Liver (tissue), 9 donors: Measurements from ENCODE around the gene ABHD16B. TPM values are rescaled to one million over a fixed set of nuclear protein-coding genes. Genes with fewer than 3 reads are reported as not detected.
A peak's percentile ranks its signal among the peaks of the same experiment; 100 is the strongest.

Experiments used
- DNase-seq: peaks from one replicate; pipeline ENCODE4 v3.0.0-alpha.2; 2017; ENCODE audit warnings: low spot score
- H3K27ac ChIP-seq, 2 donors: one replicate each; pipeline ENCODE4 v1.7.0; 2013; ENCODE audit warnings: inconsistent platforms in 2 of 2, low read length in 2 of 2, control low read depth in 1 of 2, low read depth in 1 of 2, mild to moderate bottlenecking in 1 of 2
- H3K27me3 ChIP-seq, 4 donors: one replicate each; pipeline versions ENCODE4 v1.6.1 to v1.7.0; 2013; ENCODE audit warnings: low read length in 3 of 4, inconsistent platforms in 1 of 4, mild to moderate bottlenecking in 1 of 4, moderate library complexity in 1 of 4; ENCODE audit not compliant: control insufficient read depth in 4 of 4, insufficient read depth in 4 of 4
- H3K36me3 ChIP-seq, 4 donors: one replicate each; pipeline versions ENCODE4 v1.6.1 to v1.7.0; 2013; ENCODE audit warnings: low read length in 3 of 4, mild to moderate bottlenecking in 3 of 4, low read depth in 1 of 4, moderate library complexity in 1 of 4; ENCODE audit not compliant: control insufficient read depth in 4 of 4, insufficient read depth in 3 of 4
- H3K4me1 ChIP-seq, 4 donors: one replicate each; pipeline versions ENCODE4 v1.6.1 to v1.7.0; 2013; ENCODE audit warnings: low read length in 3 of 4, mild to moderate bottlenecking in 3 of 4, moderate library complexity in 1 of 4; ENCODE audit not compliant: control insufficient read depth in 4 of 4, insufficient read depth in 4 of 4
- H3K4me3 ChIP-seq, 3 donors: one replicate each; pipeline versions ENCODE4 v1.6.1 to v1.7.0; 2013; ENCODE audit warnings: low read length in 3 of 3, control low read depth in 1 of 3, low read depth in 1 of 3, mild to moderate bottlenecking in 1 of 3
- H3K9ac ChIP-seq, 2 donors: one replicate each; pipeline ENCODE4 v1.7.0; 2013; ENCODE audit warnings: low read length in 2 of 2, mild to moderate bottlenecking in 2 of 2, moderate library complexity in 2 of 2, control low read depth in 1 of 2, low read depth in 1 of 2
- H3K9me3 ChIP-seq, 4 donors: one replicate each; pipeline versions ENCODE4 v1.6.1 to v1.7.0; 2013; ENCODE audit warnings: low read length in 3 of 4; ENCODE audit not compliant: control insufficient read depth in 4 of 4
- EGR1 ChIP-seq, 2 donors: IDR thresholded peaks; 2 replicates each; pipeline ENCODE4 v1.6.1; 2016 to 2018; ENCODE audit warnings: antibody characterized with exemption in 2 of 2, low read depth in 2 of 2
- FOXA1 ChIP-seq: IDR thresholded peaks from 2 replicates; pipeline ENCODE4 v1.6.1; 2016; ENCODE audit warnings: antibody characterized with exemption
- FOXA2 ChIP-seq: IDR thresholded peaks from 2 replicates; pipeline ENCODE4 v1.6.1; 2016; ENCODE audit warnings: antibody characterized with exemption
- GABPA ChIP-seq, 2 donors: IDR thresholded peaks in 1 of 2; conservative IDR thresholded peaks in 1 of 2; 2 replicates each; pipeline ENCODE4 v1.6.1; 2016; ENCODE audit warnings: antibody characterized with exemption in 2 of 2, mild to moderate bottlenecking in 1 of 2, moderate library complexity in 1 of 2
- HNF4A ChIP-seq, 2 donors: conservative IDR thresholded peaks; 2 replicates each; pipeline ENCODE4 v1.6.1; 2016; ENCODE audit warnings: antibody characterized with exemption in 2 of 2, mild to moderate bottlenecking in 2 of 2
- HNF4G ChIP-seq: IDR thresholded peaks from 2 replicates; pipeline ENCODE4 v1.6.1; 2016; ENCODE audit warnings: antibody characterized with exemption
- JUND ChIP-seq, 2 donors: IDR thresholded peaks; 2 replicates each; pipeline ENCODE4 v1.6.1; 2016; ENCODE audit warnings: antibody characterized with exemption in 2 of 2
- MAX ChIP-seq: IDR thresholded peaks from 2 replicates; pipeline ENCODE4 v1.6.1; 2016; ENCODE audit warnings: antibody characterized with exemption
- NR2F2 ChIP-seq: IDR thresholded peaks from 2 replicates; pipeline ENCODE4 v1.6.1; 2016; ENCODE audit warnings: antibody characterized with exemption
- RAD21 ChIP-seq, 2 donors: IDR thresholded peaks; 2 replicates each; pipeline ENCODE4 v1.6.1; 2016; ENCODE audit warnings: antibody characterized with exemption in 2 of 2, mild to moderate bottlenecking in 2 of 2
- REST ChIP-seq: IDR thresholded peaks from 2 replicates; pipeline ENCODE4 v1.6.1; 2016; ENCODE audit warnings: antibody characterized with exemption, mild to moderate bottlenecking
- RXRA ChIP-seq, 2 donors: IDR thresholded peaks; 2 replicates each; pipeline ENCODE4 v1.6.1; 2017 to 2018; ENCODE audit warnings: antibody characterized with exemption in 2 of 2, mild to moderate bottlenecking in 1 of 2
- SP1 ChIP-seq: IDR thresholded peaks from 2 replicates; pipeline ENCODE4 v1.6.1; 2018; ENCODE audit warnings: antibody characterized with exemption, mild to moderate bottlenecking
- TAF1 ChIP-seq: conservative IDR thresholded peaks from 2 replicates; pipeline ENCODE4 v1.6.1; 2016; ENCODE audit warnings: antibody characterized with exemption, mild to moderate bottlenecking
- YY1 ChIP-seq: IDR thresholded peaks from 2 replicates; pipeline ENCODE4 v1.6.1; 2016; ENCODE audit warnings: antibody characterized with exemption, mild to moderate bottlenecking
- ZBTB33 ChIP-seq: IDR thresholded peaks from 2 replicates; pipeline ENCODE4 v1.6.1; 2016; ENCODE audit warnings: antibody characterized with exemption
- WGBS: extraction: QIAGEN DNeasy Blood & Tissue Kit; methylation state at CpG from one replicate; pipeline ENCODE4 v1.1.7; 2013; 5-methylcytosine and 5-hydroxymethylcytosine counted together
- polyA plus RNA-seq, 2 donors: library from polyadenylated mRNA; stranded (reverse) in 1 of 2; unstranded in 1 of 2; fragments of 200-250 nt in 1 of 2; fragments of >200 nt in 1 of 2; fragmentation: Nextera tagmentation in 1 of 2; extraction: Ambion mirVana in 1 of 2; gene quantifications; one replicate each; pipeline versions ENCODE4 v1.2.1 to v1.2.3, GENCODE V29; 2013 to 2015
- total RNA-seq, 2 donors: library from RNA; depleted of rRNA; stranded (reverse); fragments of >200 nt; gene quantifications; one replicate each; pipeline ENCODE4 v1.2.3, GENCODE V29; 2014
- TF ChIP-seq, protein P1 (sequence below): fragments of 150-350 bp; IDR thresholded peaks from 2 replicates; pipeline ENCODE4 v1.5.1; 2017; ENCODE audit warnings: improper control_type of control experiment, low read depth, low read length; ENCODE audit not compliant: missing input control
- TF ChIP-seq, protein P2 (sequence below): IDR thresholded peaks from 2 replicates; pipeline ENCODE4 v1.6.1; 2016; ENCODE audit warnings: antibody characterized with exemption
- donor health status: healthy.
- donor health status: healthy.
- donor health status: healthy.
- donor health status: healthy.
- donor health status: healthy.

The ABHD16B gene
- total and polyA plus RNA-seq, 4 donors, result 0.10 TPM; not detected in 3

DNA sequence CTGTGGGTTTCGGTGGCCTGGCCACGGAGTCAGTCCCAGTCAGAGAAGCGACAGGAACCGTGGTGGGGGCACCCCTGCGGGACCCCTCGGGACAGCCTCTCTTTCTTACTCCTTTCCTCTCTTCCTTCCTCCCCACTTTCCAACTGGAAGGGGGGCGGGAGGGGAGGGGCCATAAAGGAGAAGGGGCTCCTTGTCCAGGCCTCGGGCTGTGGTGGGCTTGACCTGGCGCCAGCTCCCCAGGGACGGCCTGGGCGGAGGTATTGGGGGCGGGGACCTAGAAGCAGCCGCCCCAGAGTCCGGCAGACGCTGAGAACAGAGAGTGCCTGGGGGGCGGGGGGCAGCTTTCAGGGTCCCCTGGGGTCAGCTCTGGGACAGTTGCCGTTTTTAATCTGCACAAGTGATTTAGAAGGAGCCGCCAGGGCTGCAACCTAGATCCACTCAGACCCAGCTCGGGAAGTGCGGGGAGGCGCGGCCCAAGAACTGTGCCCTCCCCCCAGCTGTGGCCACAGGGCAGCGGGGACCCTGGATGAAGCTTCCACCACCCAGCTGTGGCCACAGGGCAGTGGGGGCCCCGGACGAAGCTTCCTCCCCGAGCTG, 6.4 kb upstream of the ABHD16B start:
- Histone ChIP-seq H3K9ac (no peak overlapping the region), H3K4me1 (peaks cover 2 to 11% (median 6%) of the 10 kb centered on the region in 4 donors)

More for the DNA sequence above, 6.4 kb upstream of the ABHD16B start:
- Histone ChIP-seq H3K27me3 (no peaks in the 10 kb centered on the region), H3K36me3 (no peaks in the 10 kb centered on the region), H3K4me3 (no peak overlapping the region), H3K9me3 (no peaks in the 10 kb centered on the region), H3K27ac (peak overlapping the region; percentile 25 to 35)
- TF ChIP-seq SP1 (no peak), FOXA1 (no peak), RXRA (IDR thresholded peaks at IDR 0.05) (no peak), RAD21 (IDR thresholded peaks at IDR 0.05) (no peak), HNF4G (no peak), YY1 (no peak), JUND (IDR thresholded peaks at IDR 0.05) (no peak), GABPA (IDR thresholded peaks at IDR 0.05 in 1 of 2, conservative IDR thresholded peaks at IDR 0.05 in 1 of 2) (no peak), NR2F2 (no peak), FOXA2 (no peak), TAF1 (no peak), HNF4A (conservative IDR thresholded peaks at IDR 0.05) (no peak), EGR1 (IDR thresholded peaks at IDR 0.05; ENCODE audit: low read depth in 2 of 2) (no peak), ZBTB33 (no peak), REST (no peak), MAX (no peak)
- TF ChIP-seq, protein P1, sequence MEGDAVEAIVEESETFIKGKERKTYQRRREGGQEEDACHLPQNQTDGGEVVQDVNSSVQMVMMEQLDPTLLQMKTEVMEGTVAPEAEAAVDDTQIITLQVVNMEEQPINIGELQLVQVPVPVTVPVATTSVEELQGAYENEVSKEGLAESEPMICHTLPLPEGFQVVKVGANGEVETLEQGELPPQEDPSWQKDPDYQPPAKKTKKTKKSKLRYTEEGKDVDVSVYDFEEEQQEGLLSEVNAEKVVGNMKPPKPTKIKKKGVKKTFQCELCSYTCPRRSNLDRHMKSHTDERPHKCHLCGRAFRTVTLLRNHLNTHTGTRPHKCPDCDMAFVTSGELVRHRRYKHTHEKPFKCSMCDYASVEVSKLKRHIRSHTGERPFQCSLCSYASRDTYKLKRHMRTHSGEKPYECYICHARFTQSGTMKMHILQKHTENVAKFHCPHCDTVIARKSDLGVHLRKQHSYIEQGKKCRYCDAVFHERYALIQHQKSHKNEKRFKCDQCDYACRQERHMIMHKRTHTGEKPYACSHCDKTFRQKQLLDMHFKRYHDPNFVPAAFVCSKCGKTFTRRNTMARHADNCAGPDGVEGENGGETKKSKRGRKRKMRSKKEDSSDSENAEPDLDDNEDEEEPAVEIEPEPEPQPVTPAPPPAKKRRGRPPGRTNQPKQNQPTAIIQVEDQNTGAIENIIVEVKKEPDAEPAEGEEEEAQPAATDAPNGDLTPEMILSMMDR, result no peak
- TF ChIP-seq, protein P2, sequence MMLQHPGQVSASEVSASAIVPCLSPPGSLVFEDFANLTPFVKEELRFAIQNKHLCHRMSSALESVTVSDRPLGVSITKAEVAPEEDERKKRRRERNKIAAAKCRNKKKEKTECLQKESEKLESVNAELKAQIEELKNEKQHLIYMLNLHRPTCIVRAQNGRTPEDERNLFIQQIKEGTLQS, result no peak
- DNase-seq, result no peak
- 20% methylated on average over 26 of the region's 26 CpGs for WGBS
